GM12878 (cell line): ENCODE results near the gene SLC22A31. TPM values are rescaled to one million over a fixed set of nuclear protein-coding genes. Genes with fewer than 3 reads are reported as not detected.

ENCODE experiments used
- ATAC-seq: fragments of 200-7000 bp; cut with Tn5 transposase; 3 replicates; pipeline ENCODE4 v1.9.1; 2020; ENCODE audit warnings: mild to moderate bottlenecking, moderate library complexity
- BruUV-seq: library from RNA; stranded (reverse); fragments of 400-500 nt; replicated peaks from 2 replicates; lab custom pipeline; 2021; lab: Mats Ljungman, UMichigan
- CTCF ChIA-PET: fragments of 300-600 bp; sonication (Branson Sonifier 250); formaldehyde crosslinking; extraction: SDS; loops from one replicate; lab custom pipeline; 2021; ENCODE audit warnings: inconsistent platforms; lab: Yijun Ruan, JAX
- POLR2A ChIA-PET: fragments of 350-600 bp; formaldehyde crosslinking; extraction: SDS; loops from one replicate; lab custom pipeline; 2021; ENCODE audit warnings: inconsistent platforms; lab: Charles Lee
- RAD21 ChIA-PET: fragments of 300-600 bp; sonication (Branson Sonifier 250); formaldehyde crosslinking; loops from one replicate; lab custom pipeline; 2023; ENCODE audit warnings: antibody characterized with exemption; ENCODE audit not compliant: unreplicated experiment; lab: Charles Lee
- SMC1A ChIA-PET: fragments of 300-600 bp; sonication (Branson Sonifier 250); formaldehyde crosslinking; loops from one replicate; lab custom pipeline; 2023; ENCODE audit not compliant: unreplicated experiment, uncharacterized antibody; lab: Charles Lee
- DNase-seq: peaks from one replicate; pipeline ENCODE4 v3.0.0-alpha.2; 2011; ENCODE audit warnings: low read depth, low spot score
- FAIRE-seq: peaks from 3 replicates; lab custom pipeline; 2011; peaks lifted over from hg19 to GRCh38; lab: Jason Lieb, UNC
- H2AFZ ChIP-seq: 2 replicates; pipeline ENCODE4 v1.6.0; 2011; ENCODE audit warnings: low read depth, low read length, control low read depth; ENCODE audit not compliant: control insufficient read depth
- H3K27ac ChIP-seq: 2 replicates; pipeline ENCODE4 v1.5.1; 2011; ENCODE audit warnings: control low read depth; ENCODE audit not compliant: control insufficient read depth, insufficient read depth
- H3K27me3 ChIP-seq, 2 experiments: replicated peaks in 1 of 2; 2 replicates each; pipeline versions ENCODE4 v1.6.0 to v1.6.1; 2011; ENCODE audit warnings: low read length in 1 of 2; ENCODE audit not compliant: control insufficient read depth in 2 of 2, insufficient read depth in 2 of 2
- H3K36me3 ChIP-seq, 2 experiments: 2 replicates each; pipeline ENCODE4 v1.5.1; 2011; ENCODE audit warnings: low read length in 1 of 2; ENCODE audit not compliant: control insufficient read depth in 2 of 2, insufficient read depth in 2 of 2
- H3K4me1 ChIP-seq: 2 replicates; pipeline ENCODE4 v1.6.1; 2011; ENCODE audit warnings: mild to moderate bottlenecking, low read length, moderate library complexity, mixed read lengths; ENCODE audit not compliant: control insufficient read depth, insufficient read depth
- H3K4me2 ChIP-seq: 2 replicates; pipeline ENCODE4 v1.6.0; 2011; ENCODE audit warnings: control low read depth; ENCODE audit not compliant: control insufficient read depth, insufficient read depth
- H3K4me3 ChIP-seq: fragments of 200-600 bp; sonication (generic); 2 replicates; pipeline ENCODE4 v1.5.1; 2016
- H3K79me2 ChIP-seq: 2 replicates; pipeline ENCODE4 v1.6.0; 2011; ENCODE audit warnings: low read length; ENCODE audit not compliant: control insufficient read depth, insufficient read depth
- H3K9ac ChIP-seq: 2 replicates; pipeline ENCODE4 v1.8.0; 2011; ENCODE audit warnings: low read length, control low read depth, mixed read lengths; ENCODE audit not compliant: control insufficient read depth, insufficient read depth
- H3K9me3 ChIP-seq: replicated peaks from 3 replicates; pipeline ENCODE4 v1.5.1; 2011; ENCODE audit warnings: mild to moderate bottlenecking, low read length; ENCODE audit not compliant: control insufficient read depth, insufficient read depth
- H4K20me1 ChIP-seq: 2 replicates; pipeline ENCODE4 v1.6.0; 2011; ENCODE audit not compliant: control insufficient read depth, insufficient read depth
- CBFB ChIP-seq: IDR thresholded peaks from 2 replicates; pipeline ENCODE4 v1.6.1; 2016; ENCODE audit warnings: antibody characterized with exemption, low read depth
- ELK1 ChIP-seq: IDR thresholded peaks from 2 replicates; pipeline ENCODE4 v1.6.1; 2012; ENCODE audit warnings: low read depth, low read length, improper control_type of control experiment
- FOXK2 ChIP-seq: fragments of 450-650 bp; IDR thresholded peaks from 2 replicates; pipeline ENCODE4 v1.6.1; 2017; ENCODE audit warnings: mild to moderate bottlenecking, moderate library complexity
- HDAC2 ChIP-seq: fragments of 200-600 bp; sonication (generic); IDR thresholded peaks from 2 replicates; pipeline ENCODE4 v1.6.1; 2017
- IRF4 ChIP-seq: IDR thresholded peaks from 2 replicates; pipeline ENCODE4 v1.6.1; 2011; ENCODE audit warnings: low read depth, low read length
- NR2C2 ChIP-seq: IDR thresholded peaks from 2 replicates; pipeline ENCODE4 v1.6.1; 2011; ENCODE audit warnings: borderline replicate concordance, low read depth; ENCODE audit not compliant: control insufficient read depth, insufficient read length
- SIN3A ChIP-seq: IDR thresholded peaks from 2 replicates; pipeline ENCODE4 v1.6.1; 2012; ENCODE audit warnings: low read depth, low read length, improper control_type of control experiment
- SUPT20H ChIP-seq: IDR thresholded peaks from 2 replicates; pipeline ENCODE4 v1.6.1; 2011; ENCODE audit warnings: low read depth, mild to moderate bottlenecking, low read length, moderate library complexity, borderline replicate concordance; ENCODE audit not compliant: control insufficient read depth
- YY1 ChIP-seq: IDR thresholded peaks from 2 replicates; pipeline ENCODE4 v1.6.1; 2011; ENCODE audit warnings: low read depth, mild to moderate bottlenecking, low read length
- ZBTB11 ChIP-seq: fragments of 450-650 bp; formaldehyde crosslinking; IDR thresholded peaks from 2 replicates; pipeline ENCODE4 v1.5.0; 2022; ENCODE audit warnings: mild to moderate bottlenecking, missing genetic modification characterization
- ZBTB4 ChIP-seq: fragments of 450-650 bp; formaldehyde crosslinking; IDR thresholded peaks from 2 replicates; pipeline ENCODE4 v1.4.0; 2022; ENCODE audit warnings: mild to moderate bottlenecking, moderate library complexity
- ZBTB40 ChIP-seq: fragments of 450-650 bp; IDR thresholded peaks from 2 replicates; pipeline ENCODE4 v1.6.1; 2016; ENCODE audit warnings: mild to moderate bottlenecking, moderate library complexity, borderline replicate concordance
- ZSCAN29 ChIP-seq: fragments of 450-650 bp; IDR thresholded peaks from 2 replicates; pipeline ENCODE4 v1.6.1; 2017; ENCODE audit warnings: mild to moderate bottlenecking, moderate library complexity
- WGBS: methylation state at CpG from one replicate; pipeline ENCODE4 v1.1.6; 2016; ENCODE audit warnings: low lambda C conversion rate; ENCODE audit not compliant: insufficient replicate concordance, insufficient coverage; ENCODE audit errors: missing lambda C conversion rate; 5-methylcytosine and 5-hydroxymethylcytosine counted together
- in situ Hi-C: fragments of 300-500 bp; cut with MboI; formaldehyde crosslinking; loops from 9 replicates; pipeline ENCODE4 v1.14.3; 2018; ENCODE audit warnings: mixed read lengths
- intact Hi-C: fragments of 100-400 bp; cut with micrococcal nuclease; formaldehyde crosslinking; loops from one replicate; pipeline ENCODE4 v1.14.2; 2022; ENCODE audit not compliant: unreplicated experiment
- polyA plus RNA-seq, 11 experiments: library from polyadenylated mRNA; depleted of rRNA in 4 of 11; unstranded in 6 of 11; stranded (reverse) in 5 of 11; fragments of >200 nt; fragmentation: Nextera tagmentation in 4 of 11; fragmentation: Illumina TruSeq in 1 of 11; extraction: Ambion mirVana in 4 of 11; extraction: Trizol in 1 of 11; gene quantifications; 1 replicate in 1 of 11; 2 replicates in 10 of 11; pipeline versions ENCODE4 v1.2.1 to v1.2.3, GENCODE V29; 2011 to 2016; ENCODE audit warnings: inconsistent platforms in 2 of 11, missing spikeins in 2 of 11, low read depth in 1 of 11
- total RNA-seq, 4 experiments: library from RNA; depleted of rRNA in 3 of 4; stranded (reverse); fragments of >200 nt in 3 of 4; fragmentation: Illumina TruSeq in 1 of 4; extraction: Trizol in 1 of 4; gene quantifications; 2 replicates each; pipeline versions ENCODE4 v1.2.1 to v1.2.3, GENCODE V29; 2013 to 2021

The SLC22A31 gene
- total and polyA plus RNA-seq, 10 of the 15 experiments (the other 5 are each of a cell fraction or from before 2014, with no cell fraction given) = 0.13 to 0.24 (median 0.23) TPM; not detected in 7

GRCh38 chr16:89163297-89163696, 37.0 kb downstream of the SLC22A31 start:
- ATAC-seq (no peak), FAIRE-seq (no peak), DNase-seq (no peak)
- WGBS = 72% methylated on average over 9 of the region's 9 CpGs
- no peaks in the 10 kb centered on the region; a peak in 2 of 4 replicates for H3K27me3 ChIP-seq
- SMC1A ChIA-PET = no interaction called here
- H3K4me2 ChIP-seq = no peak overlapping the region
- H3K4me3 ChIP-seq = no peak overlapping the region
- intact Hi-C loops = no loop called here
- H3K27ac ChIP-seq = no peak overlapping the region
- RAD21 ChIA-PET = interaction anchor here (0.7 kb wide), 1 partner anchor 349 kb away, joined by 3 read pairs; no protein-coding TSS in a partner anchor
- H2AFZ ChIP-seq = no peak overlapping the region
- no TSS peak for BruUV-seq
- H3K79me2 ChIP-seq = no peaks in the 10 kb centered on the region
- H3K9me3 ChIP-seq = no peaks in the 10 kb centered on the region; the same call in 2 of the 3 replicates
- CTCF ChIA-PET = interaction anchor here (1.2 to 1.9 kb wide), 2 partner anchors 351 to 426 kb away, joined by 3 to 4 read pairs; no protein-coding TSS in a partner anchor
- no peaks in the 10 kb centered on the region for H4K20me1 ChIP-seq
- no peak overlapping the region for H3K9ac ChIP-seq
- no peaks in the 10 kb centered on the region for H3K36me3 ChIP-seq
- POLR2A ChIA-PET = no interaction called here
- H3K4me1 ChIP-seq = peaks cover 5% of the 10 kb centered on the region; the same call in 1 of the 2 replicates
- in situ Hi-C loops = no loop called here
- TF ChIP-seq FOXK2 (no peak), YY1 (no peak), ZSCAN29 (no peak), SUPT20H (no peak), ZBTB40 (no peak), ZBTB11 (CRISPR knock-in tag) (no peak), ELK1 (no peak), NR2C2 (no peak), SIN3A (no peak), HDAC2 (no peak), ZBTB4 (CRISPR knock-in tag) (no peak), CBFB (no peak), IRF4 (no peak)
